GM23338 (cell line): ENCODE data around the gene ATL2. TPM values are rescaled to one million over a fixed set of nuclear protein-coding genes. Genes with fewer than 3 reads are reported as not detected.
A peak's percentile ranks its signal among the peaks of the same experiment; 100 is the strongest.

Experiments used
- ATAC-seq: fragments of 200-7000 bp; cut with Tn5 transposase; 3 replicates; pipeline ENCODE4 v1.9.1; 2020
- DNase-seq: peaks from one replicate; pipeline ENCODE4 v3.0.0-alpha.2; 2015; ENCODE audit warnings: low spot score
- H2AFZ ChIP-seq: fragments of 200-600 bp; sonication (generic); 2 replicates; pipeline ENCODE4 v1.8.0; 2016; ENCODE audit warnings: antibody characterized with exemption, mild to moderate bottlenecking, moderate library complexity
- H3F3A ChIP-seq: fragments of 200-600 bp; sonication (generic); replicated peaks from 2 replicates; pipeline ENCODE4 v1.8.0; 2017; ENCODE audit warnings: antibody characterized with exemption, mixed run types, low read depth
- H3K27ac ChIP-seq: fragments of 200-600 bp; sonication (generic); 2 replicates; pipeline ENCODE4 v1.6.1; 2016; ENCODE audit warnings: low read depth
- H3K27me3 ChIP-seq: fragments of 200-600 bp; sonication (generic); 2 replicates; pipeline ENCODE4 v1.8.0; 2016; ENCODE audit warnings: mild to moderate bottlenecking, mixed run types, moderate library complexity; ENCODE audit not compliant: insufficient read depth
- H3K36me3 ChIP-seq: fragments of 200-600 bp; sonication (generic); 2 replicates; pipeline ENCODE4 v1.8.0; 2016; ENCODE audit warnings: mild to moderate bottlenecking; ENCODE audit not compliant: insufficient read depth
- H3K4me1 ChIP-seq: fragments of 200-600 bp; sonication (generic); 2 replicates; pipeline ENCODE4 v1.8.0; 2016; ENCODE audit warnings: mild to moderate bottlenecking, moderate library complexity; ENCODE audit not compliant: insufficient read depth
- H3K4me2 ChIP-seq: fragments of 200-600 bp; sonication (generic); 2 replicates; pipeline ENCODE4 v1.7.1; 2017; ENCODE audit warnings: mixed run types
- H3K4me3 ChIP-seq: fragments of 200-600 bp; sonication (generic); 2 replicates; pipeline ENCODE4 v1.6.1; 2016; ENCODE audit warnings: mixed run types
- H3K79me2 ChIP-seq: fragments of 200-600 bp; sonication (generic); replicated peaks from 2 replicates; pipeline ENCODE4 v1.8.0; 2017; ENCODE audit warnings: mild to moderate bottlenecking; ENCODE audit not compliant: insufficient read depth
- H3K9me2 ChIP-seq: fragments of 200-600 bp; sonication (generic); 2 replicates; pipeline ENCODE4 v1.8.0; 2017; ENCODE audit not compliant: insufficient read depth
- H4K20me1 ChIP-seq: fragments of 200-600 bp; sonication (generic); replicated peaks from 2 replicates; pipeline ENCODE4 v1.8.0; 2017; ENCODE audit warnings: mild to moderate bottlenecking; ENCODE audit not compliant: insufficient read depth
- H3K27ac Mint-ChIP-seq: 2 replicates; pipeline ENCODE4 v1.8.0; 2020; ENCODE audit warnings: inconsistent platforms, mild to moderate bottlenecking, moderate library complexity, mixed read lengths
- H3K27me3 Mint-ChIP-seq: 3 replicates; pipeline ENCODE4 v1.8.0; 2022; ENCODE audit warnings: low read depth, mild to moderate bottlenecking, moderate library complexity, mixed read lengths, inconsistent platforms; ENCODE audit not compliant: insufficient read depth, poor library complexity
- H3K36me3 Mint-ChIP-seq: 3 replicates; pipeline ENCODE4 v1.8.0; 2021; ENCODE audit warnings: low read depth, mild to moderate bottlenecking, inconsistent platforms, moderate library complexity, mixed read lengths
- H3K4me1 Mint-ChIP-seq: 3 replicates; pipeline ENCODE4 v1.8.0; 2020; ENCODE audit warnings: mild to moderate bottlenecking, inconsistent platforms, mixed read lengths
- H3K4me3 Mint-ChIP-seq: 3 replicates; pipeline ENCODE4 v1.8.0; 2021; ENCODE audit warnings: moderate library complexity, mild to moderate bottlenecking, inconsistent platforms, mixed read lengths
- H3K9me3 Mint-ChIP-seq: 3 replicates; pipeline ENCODE4 v1.8.0; 2020; ENCODE audit warnings: moderate library complexity, mild to moderate bottlenecking, inconsistent platforms, mixed read lengths
- CREB1 ChIP-seq: fragments of 250-450 bp; sonication (Bioruptor Pico); IDR thresholded peaks from 2 replicates; pipeline ENCODE4 v1.5.0; 2020; ENCODE audit warnings: low read depth, mild to moderate bottlenecking, moderate library complexity
- CTCF ChIP-seq, 2 experiments: fragments of 200-600 bp in 1 of 2; sonication (generic) in 1 of 2; conservative IDR thresholded peaks; 2 replicates each; pipeline versions ENCODE4 v1.5.1 to v1.6.1; 2016 to 2017; ENCODE audit warnings: antibody characterized with exemption in 2 of 2, low read depth in 2 of 2, mild to moderate bottlenecking in 2 of 2, moderate library complexity in 1 of 2
- EZH2 ChIP-seq: fragments of 200-600 bp; sonication (generic); IDR thresholded peaks from one replicate; pipeline ENCODE4 v1.8.0; 2017; ENCODE audit warnings: antibody characterized with exemption, mild to moderate bottlenecking, low read depth; ENCODE audit not compliant: unreplicated experiment
- EZH2phosphoT487 ChIP-seq: fragments of 200-600 bp; sonication (generic); IDR thresholded peaks from one replicate; pipeline ENCODE4 v1.8.1; 2018; ENCODE audit warnings: antibody characterized with exemption; ENCODE audit not compliant: unreplicated experiment
- JUNB ChIP-seq: IDR thresholded peaks from one replicate; pipeline ENCODE4 v1.6.1; 2016; ENCODE audit warnings: antibody characterized with exemption; ENCODE audit not compliant: unreplicated experiment
- NANOG ChIP-seq: IDR thresholded peaks from 2 replicates; pipeline ENCODE4 v1.6.1; 2016; ENCODE audit warnings: antibody characterized with exemption, borderline replicate concordance
- POLR2AphosphoS5 ChIP-seq: IDR thresholded peaks from 2 replicates; pipeline ENCODE4 v1.6.1; 2016; ENCODE audit warnings: antibody characterized with exemption, low read depth
- STAT1 ChIP-seq: IDR thresholded peaks from one replicate; pipeline ENCODE4 v1.6.1; 2016; ENCODE audit warnings: antibody characterized with exemption; ENCODE audit not compliant: unreplicated experiment
- ZNF114 ChIP-seq: fragments of 250-450 bp; sonication (Bioruptor Pico); IDR thresholded peaks from 2 replicates; pipeline ENCODE4 v1.5.0; 2020; ENCODE audit warnings: mild to moderate bottlenecking, moderate library complexity
- ZNF331 ChIP-seq: fragments of 250-450 bp; sonication (Bioruptor Pico); IDR thresholded peaks from 2 replicates; pipeline ENCODE4 v1.5.0; 2020; ENCODE audit warnings: low read depth, mild to moderate bottlenecking, moderate library complexity
- ZNF462 ChIP-seq: fragments of 250-450 bp; sonication (Bioruptor Pico); IDR thresholded peaks from 2 replicates; pipeline ENCODE4 v1.5.0; 2020; ENCODE audit warnings: mild to moderate bottlenecking, moderate library complexity
- polyA plus RNA-seq: library from polyadenylated mRNA; unstranded; fragments of >200 nt; fragmentation: Nextera tagmentation; extraction: Ambion mirVana; gene quantifications from 2 replicates; pipeline ENCODE4 v1.2.1, GENCODE V29; 2016
- total RNA-seq: library from RNA; depleted of rRNA; stranded (reverse); fragments of >200 nt; shearing (Covaris generic); gene quantifications from 2 replicates; pipeline ENCODE4 v1.2.3, GENCODE V29; 2014
- TF ChIP-seq, protein P1 (sequence below): IDR thresholded peaks from one replicate; pipeline ENCODE4 v1.6.1; 2018; ENCODE audit warnings: antibody characterized with exemption; ENCODE audit not compliant: unreplicated experiment
- TF ChIP-seq, protein P2 (sequence below): IDR thresholded peaks from 2 replicates; pipeline ENCODE4 v1.6.1; 2016; ENCODE audit warnings: antibody characterized with exemption

The ATL2 gene
- total and polyA plus RNA-seq, 2 experiments from 2014 or later = 30.2 to 140 TPM

DNA sequence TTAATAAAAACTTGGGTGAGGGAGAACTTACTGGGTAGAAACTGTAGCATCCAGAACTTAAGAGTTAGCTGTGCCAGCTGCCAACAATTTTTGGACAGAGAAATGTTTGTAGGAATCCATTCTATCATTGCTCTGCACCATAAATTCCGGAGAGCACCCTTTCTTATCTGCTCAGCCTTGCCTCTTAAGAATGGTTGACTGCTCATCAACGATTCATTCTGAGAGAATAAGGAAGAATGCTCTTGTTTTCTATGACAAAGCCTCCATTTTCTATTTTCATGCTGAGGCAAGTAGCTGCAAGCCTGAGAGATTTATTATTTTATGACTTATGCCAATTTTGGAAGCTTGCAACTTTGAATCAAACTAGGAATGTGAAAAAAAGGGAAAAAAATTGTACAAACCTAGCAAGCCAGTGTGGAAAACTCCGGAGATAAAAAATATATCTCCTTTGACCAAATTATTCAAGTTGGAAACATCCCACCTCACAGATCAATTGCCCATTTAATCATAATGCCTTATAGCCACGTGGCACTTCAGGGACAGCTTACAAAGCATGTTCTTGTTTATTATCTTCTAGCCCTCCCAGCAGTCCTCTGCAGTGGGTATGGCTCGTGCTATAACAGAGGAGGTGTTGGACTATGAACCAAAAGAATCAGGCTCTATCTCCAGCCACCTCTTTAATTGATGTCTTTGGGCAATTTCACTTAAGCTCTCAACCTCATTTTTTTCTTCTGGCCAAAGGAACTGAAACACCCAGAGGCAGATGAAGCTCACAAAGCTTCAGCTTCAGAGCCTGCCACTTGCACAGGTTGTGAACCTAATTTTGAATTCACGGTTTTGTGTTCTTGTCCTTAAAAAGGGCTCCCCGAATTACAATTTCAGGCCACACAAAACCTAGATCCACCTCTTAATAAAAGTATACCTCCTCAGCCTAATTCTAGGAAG lies 40.9 kb upstream of the ATL2 start:
- Histone ChIP-seq H3K27ac (no peak overlapping the region), H2AFZ (peak overlapping the region; percentile 69; the same call in 1 of the 2 replicates), H3K9me2 (no peaks in the 10 kb centered on the region), H3K27me3 (no peaks in the 10 kb centered on the region), H4K20me1 (no peaks in the 10 kb centered on the region), H3K36me3 (no peaks in the 10 kb centered on the region), H3F3A (no peaks in the 10 kb centered on the region), H3K4me3 (no peak overlapping the region), H3K79me2 (no peaks in the 10 kb centered on the region), H3K4me2 (no peak overlapping the region), H3K4me1 (no peaks in the 10 kb centered on the region)
- Mint-ChIP-seq H3K36me3 (peaks cover 10% of the 10 kb centered on the region), H3K4me3 (no peak overlapping the region), H3K9me3 (peaks cover 15% of the 10 kb centered on the region; the same call in 2 of the 3 replicates), H3K27me3 (peaks cover 5% of the 10 kb centered on the region), H3K4me1 (no peaks in the 10 kb centered on the region), H3K27ac (no peak overlapping the region)
- no peak for TF ChIP-seq POLR2AphosphoS5
- TF ChIP-seq ZNF114 (CRISPR knock-in tag) = no peak
- no peak for TF ChIP-seq ZNF462 (CRISPR knock-in tag)
- no peak for TF ChIP-seq CTCF (conservative IDR thresholded peaks at IDR 0.05; ENCODE audit: low read depth in 2 of 2)
- TF ChIP-seq, protein P1, sequence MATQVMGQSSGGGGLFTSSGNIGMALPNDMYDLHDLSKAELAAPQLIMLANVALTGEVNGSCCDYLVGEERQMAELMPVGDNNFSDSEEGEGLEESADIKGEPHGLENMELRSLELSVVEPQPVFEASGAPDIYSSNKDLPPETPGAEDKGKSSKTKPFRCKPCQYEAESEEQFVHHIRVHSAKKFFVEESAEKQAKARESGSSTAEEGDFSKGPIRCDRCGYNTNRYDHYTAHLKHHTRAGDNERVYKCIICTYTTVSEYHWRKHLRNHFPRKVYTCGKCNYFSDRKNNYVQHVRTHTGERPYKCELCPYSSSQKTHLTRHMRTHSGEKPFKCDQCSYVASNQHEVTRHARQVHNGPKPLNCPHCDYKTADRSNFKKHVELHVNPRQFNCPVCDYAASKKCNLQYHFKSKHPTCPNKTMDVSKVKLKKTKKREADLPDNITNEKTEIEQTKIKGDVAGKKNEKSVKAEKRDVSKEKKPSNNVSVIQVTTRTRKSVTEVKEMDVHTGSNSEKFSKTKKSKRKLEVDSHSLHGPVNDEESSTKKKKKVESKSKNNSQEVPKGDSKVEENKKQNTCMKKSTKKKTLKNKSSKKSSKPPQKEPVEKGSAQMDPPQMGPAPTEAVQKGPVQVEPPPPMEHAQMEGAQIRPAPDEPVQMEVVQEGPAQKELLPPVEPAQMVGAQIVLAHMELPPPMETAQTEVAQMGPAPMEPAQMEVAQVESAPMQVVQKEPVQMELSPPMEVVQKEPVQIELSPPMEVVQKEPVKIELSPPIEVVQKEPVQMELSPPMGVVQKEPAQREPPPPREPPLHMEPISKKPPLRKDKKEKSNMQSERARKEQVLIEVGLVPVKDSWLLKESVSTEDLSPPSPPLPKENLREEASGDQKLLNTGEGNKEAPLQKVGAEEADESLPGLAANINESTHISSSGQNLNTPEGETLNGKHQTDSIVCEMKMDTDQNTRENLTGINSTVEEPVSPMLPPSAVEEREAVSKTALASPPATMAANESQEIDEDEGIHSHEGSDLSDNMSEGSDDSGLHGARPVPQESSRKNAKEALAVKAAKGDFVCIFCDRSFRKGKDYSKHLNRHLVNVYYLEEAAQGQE = no peak
- TF ChIP-seq, protein P2, sequence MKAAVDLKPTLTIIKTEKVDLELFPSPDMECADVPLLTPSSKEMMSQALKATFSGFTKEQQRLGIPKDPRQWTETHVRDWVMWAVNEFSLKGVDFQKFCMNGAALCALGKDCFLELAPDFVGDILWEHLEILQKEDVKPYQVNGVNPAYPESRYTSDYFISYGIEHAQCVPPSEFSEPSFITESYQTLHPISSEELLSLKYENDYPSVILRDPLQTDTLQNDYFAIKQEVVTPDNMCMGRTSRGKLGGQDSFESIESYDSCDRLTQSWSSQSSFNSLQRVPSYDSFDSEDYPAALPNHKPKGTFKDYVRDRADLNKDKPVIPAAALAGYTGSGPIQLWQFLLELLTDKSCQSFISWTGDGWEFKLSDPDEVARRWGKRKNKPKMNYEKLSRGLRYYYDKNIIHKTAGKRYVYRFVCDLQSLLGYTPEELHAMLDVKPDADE = no peak
- no peak for TF ChIP-seq CREB1
- no peak for TF ChIP-seq EZH2phosphoT487
- TF ChIP-seq NANOG = no peak
- TF ChIP-seq ZNF331 (CRISPR knock-in tag) = no peak
- no peak for TF ChIP-seq JUNB
- TF ChIP-seq EZH2 = no peak
- no peak for TF ChIP-seq STAT1
- ATAC-seq (no peak), DNase-seq (no peak)
